ENCODE measurements around the gene FASTK.

- TF ChIP-seq CTCF (IDR thresholded peaks at IDR 0.05), result no peak
- no peak for TF ChIP-seq POLR2A (IDR thresholded peaks at IDR 0.05)
These were observed 16.2 kb downstream of the FASTK start for GRCh38 chr7:151064454-151064853.
